ENCODE data around the gene KNCN.
A peak's percentile ranks its signal among the peaks of the same experiment; 100 is the strongest.

The KNCN gene

DNA sequence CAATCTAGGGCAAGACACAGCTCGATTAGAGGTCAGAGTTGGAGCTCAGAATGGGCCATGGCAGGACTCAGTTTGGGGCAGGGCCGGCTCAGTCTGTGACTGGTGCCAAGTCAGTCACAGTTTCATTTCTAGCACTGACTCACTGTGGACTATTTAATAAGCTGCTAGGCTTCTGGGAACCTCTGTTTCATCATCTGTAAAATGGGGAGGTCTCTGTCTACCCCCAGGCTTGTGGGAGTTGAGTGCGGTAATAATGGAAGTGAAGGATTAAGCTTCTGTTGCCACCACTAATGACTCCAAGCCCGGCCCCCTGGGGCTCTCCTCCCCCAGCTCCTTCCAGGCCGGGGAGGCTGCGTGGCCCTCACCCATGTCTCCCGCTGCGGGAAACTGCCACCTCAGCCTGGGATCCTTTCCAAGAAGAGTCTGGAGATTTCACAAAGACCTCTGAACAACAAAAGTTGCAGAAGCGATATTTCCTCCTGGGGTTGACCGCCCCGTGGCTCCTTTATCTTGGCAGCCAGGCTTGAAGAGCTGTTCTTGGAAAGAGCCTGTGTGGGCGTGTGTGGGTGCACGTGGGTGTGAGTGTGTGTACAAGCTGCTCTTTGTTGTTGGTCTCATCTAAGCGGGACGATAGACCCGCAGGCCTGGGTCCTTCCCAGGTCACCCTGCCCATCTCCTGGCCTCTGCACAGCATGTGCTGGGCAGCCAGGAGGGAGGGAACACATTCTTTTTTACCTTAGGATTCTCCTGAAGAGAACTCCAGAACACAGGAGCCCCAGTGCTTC lies 29.1 kb downstream of the KNCN start:
- no peak overlapping the region for H3K9ac ChIP-seq
- H3K4me3 ChIP-seq, result no peak overlapping the region
- no peak for TF ChIP-seq Cebpa-rat (IDR thresholded peaks at IDR 0.05)
- H3K9me3 ChIP-seq (replicated peaks in 1 of 11), result no peaks in the 10 kb centered on the region
- H3K4me1 ChIP-seq, result peaks cover 0 to 18% (median 7%) of the 10 kb centered on the region in 10 experiments; a peak in 9 of 20 replicates
- H3K4me2 ChIP-seq, result peak overlapping the region in 6 of 11 experiments; percentile 4 to 30 (median 12); a peak in 4 of 22 replicates
- peaks cover 0 to 13% (median 0%) of the 10 kb centered on the region in 11 experiments; a peak in 3 of 22 replicates for H4K20me1 ChIP-seq
- peaks cover 25 to 32% (median 29%) of the 10 kb centered on the region in 11 experiments for H3K27me3 ChIP-seq
- H3K27ac ChIP-seq, result no peak overlapping the region
- no peaks in the 10 kb centered on the region for H3K36me3 ChIP-seq

DNA sequence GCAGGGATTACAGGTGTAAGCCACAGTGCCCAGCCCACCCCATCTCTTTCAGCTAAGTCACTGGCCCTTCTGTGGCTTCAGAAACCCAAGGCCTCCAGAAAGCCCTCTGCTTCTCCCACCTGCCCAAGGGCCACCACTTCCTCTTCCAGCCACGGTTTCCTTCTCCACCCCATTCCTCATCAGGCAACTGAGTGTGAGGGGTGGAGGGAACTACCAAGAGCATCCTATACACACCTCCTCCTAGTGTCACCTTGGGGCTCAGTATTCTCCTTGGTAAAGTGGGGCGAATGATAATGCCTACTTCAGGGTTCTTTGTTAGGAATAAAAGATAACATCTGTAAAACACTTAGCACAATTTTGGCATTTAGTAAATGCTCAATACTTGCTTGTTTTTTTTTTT lies 30.0 kb downstream of the KNCN start:
- no peaks in the 10 kb centered on the region for H3K36me3 ChIP-seq
- H3K9ac ChIP-seq, result no peak overlapping the region
- no peak for TF ChIP-seq Cebpa-rat (IDR thresholded peaks at IDR 0.05)
- peaks cover 0 to 13% (median 0%) of the 10 kb centered on the region in 11 experiments; a peak in 2 of 22 replicates for H4K20me1 ChIP-seq
- H3K4me2 ChIP-seq, result 0 out of 22 replicates have a peak overlapping the region, but pooled peaks of 3 of the 11 experiments have one; percentile 1 to 12 (median 9)
- H3K4me3 ChIP-seq, result no peak overlapping the region
- H3K27ac ChIP-seq, result no peak overlapping the region
- no peaks in the 10 kb centered on the region for H3K9me3 ChIP-seq (replicated peaks in 1 of 11)
- H3K27me3 ChIP-seq, result peaks cover 15 to 27% (median 19%) of the 10 kb centered on the region in 11 experiments
- H3K4me1 ChIP-seq, result peaks cover 0 to 18% (median 7%) of the 10 kb centered on the region in 10 experiments; a peak in 9 of 20 replicates

DNA sequence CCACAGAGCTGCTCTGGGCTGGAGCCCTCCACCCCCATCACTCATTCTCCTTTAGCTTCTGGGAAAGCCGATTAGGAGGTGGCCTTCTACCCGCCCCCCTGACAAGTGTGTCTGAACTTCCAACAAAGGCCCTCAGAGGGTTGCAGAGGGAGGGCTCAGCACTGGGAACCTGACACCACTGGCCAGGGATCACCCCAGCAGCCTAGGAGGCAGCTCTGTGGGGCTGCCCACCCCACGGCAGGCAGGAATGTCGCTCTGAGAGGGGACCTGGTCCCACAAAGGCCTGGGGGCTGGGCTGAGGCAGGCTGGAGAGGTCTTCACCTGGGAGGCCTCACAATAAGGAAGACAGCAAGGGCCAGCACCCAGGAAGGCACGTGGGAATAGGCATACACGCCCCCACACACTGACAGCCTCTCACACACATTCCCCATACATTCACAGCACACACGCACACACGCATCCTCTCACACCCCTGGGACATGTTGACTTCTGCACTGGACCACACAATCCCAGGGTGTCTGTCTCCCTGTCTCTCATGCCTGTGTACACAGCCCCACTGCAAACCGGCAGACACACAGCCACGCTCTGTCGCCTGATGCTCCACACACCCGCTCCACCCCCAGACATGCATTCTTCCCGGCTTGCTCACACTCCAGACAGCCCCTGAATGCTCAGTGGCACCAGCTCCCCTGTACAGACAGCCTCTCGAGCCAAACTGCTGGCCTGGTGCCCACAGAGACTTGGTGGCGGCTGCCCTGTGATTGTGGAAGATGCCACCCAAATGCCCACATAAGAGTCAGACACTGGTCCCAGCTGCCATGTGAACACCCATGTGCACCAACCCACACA lies 31.2 kb downstream of the KNCN start:
- Histone ChIP-seq H3K36me3 (no peaks in the 10 kb centered on the region), H3K4me1 (peaks cover 0 to 18% (median 6%) of the 10 kb centered on the region in 10 experiments; a peak in 9 of 20 replicates), H3K4me2 (no peak overlapping the region), H3K27me3 (peaks cover 4 to 15% (median 8%) of the 10 kb centered on the region in 11 experiments; a peak in 21 of 22 replicates), H3K9me3 (replicated peaks in 1 of 11) (no peaks in the 10 kb centered on the region), H3K9ac (no peak overlapping the region), H3K27ac (no peak overlapping the region), H4K20me1 (peaks cover 0 to 11% (median 0%) of the 10 kb centered on the region in 11 experiments; a peak in 1 of 22 replicates), H3K4me3 (no peak overlapping the region)
- TF ChIP-seq Cebpa-rat (IDR thresholded peaks at IDR 0.05), result no peak

DNA sequence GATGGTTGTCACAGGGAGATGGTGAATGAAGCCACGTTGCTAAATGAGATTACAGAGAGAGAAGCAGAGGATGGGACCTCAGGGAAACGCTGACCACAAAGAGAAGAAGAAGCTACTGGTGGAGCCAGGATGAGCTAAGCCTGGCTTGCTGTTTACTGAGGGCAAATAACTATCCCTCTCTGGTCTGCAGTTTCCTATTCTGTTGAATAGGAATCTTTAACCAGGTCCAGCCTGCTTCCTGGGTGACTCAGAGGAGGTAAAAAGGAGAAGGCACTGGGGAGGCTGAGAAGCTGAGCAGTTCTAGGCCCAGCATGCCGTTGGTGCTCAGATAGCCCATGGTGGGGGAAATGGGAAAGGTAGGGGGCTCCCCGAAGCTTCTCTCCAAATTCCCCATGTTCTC lies 32.2 kb downstream of the KNCN start:
- H3K4me3 ChIP-seq, result no peak overlapping the region
- H3K27me3 ChIP-seq, result peaks cover 0 to 5% (median 0%) of the 10 kb centered on the region in 11 experiments; a peak in 4 of 22 replicates
- H4K20me1 ChIP-seq, result peaks cover 0 to 6% (median 0%) of the 10 kb centered on the region in 11 experiments; a peak in 1 of 22 replicates
- TF ChIP-seq Cebpa-rat (IDR thresholded peaks at IDR 0.05), result no peak
- no peaks in the 10 kb centered on the region for H3K9me3 ChIP-seq (replicated peaks in 1 of 11)
- H3K9ac ChIP-seq, result no peak overlapping the region
- peaks cover 0 to 18% (median 6%) of the 10 kb centered on the region in 10 experiments; a peak in 9 of 20 replicates for H3K4me1 ChIP-seq
- H3K27ac ChIP-seq, result no peak overlapping the region
- H3K36me3 ChIP-seq, result no peaks in the 10 kb centered on the region
- H3K4me2 ChIP-seq, result no peak overlapping the region

DNA sequence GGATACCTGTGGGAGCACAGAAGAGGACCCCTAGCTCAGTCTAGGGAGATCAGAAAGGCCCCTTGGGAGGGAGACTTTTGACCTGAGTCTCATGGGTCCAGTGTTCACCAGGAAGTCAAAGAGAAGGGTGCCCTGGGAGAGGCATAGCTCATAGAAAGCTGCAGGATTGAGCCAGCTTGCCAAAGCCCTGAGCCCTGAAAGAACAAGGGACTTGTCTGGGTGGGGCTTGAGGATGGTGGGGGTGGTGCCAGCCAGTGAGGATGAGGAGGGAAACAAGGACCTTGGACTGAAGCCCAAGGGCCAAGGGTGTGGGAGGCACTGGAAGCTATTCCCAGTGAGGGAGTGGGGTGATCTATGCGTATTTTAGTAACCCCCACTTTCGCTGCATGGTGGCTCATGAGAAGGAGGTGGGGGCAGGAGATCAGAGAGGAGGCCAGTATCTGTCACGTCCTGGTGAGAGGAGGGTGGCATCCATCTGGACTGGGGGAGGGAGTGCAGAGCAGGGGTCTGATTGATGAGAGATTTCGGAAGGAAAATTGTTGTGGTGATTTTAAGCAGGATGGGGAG lies 33.4 kb downstream of the KNCN start:
- no peaks in the 10 kb centered on the region for H3K9me3 ChIP-seq (replicated peaks in 1 of 11)
- no peak overlapping the region for H3K9ac ChIP-seq
- H3K4me1 ChIP-seq, result peaks cover 0 to 17% (median 6%) of the 10 kb centered on the region in 10 experiments; a peak in 9 of 20 replicates
- peaks cover 0 to 5% (median 0%) of the 10 kb centered on the region in 11 experiments; a peak in 3 of 22 replicates for H3K27me3 ChIP-seq
- TF ChIP-seq Cebpa-rat (IDR thresholded peaks at IDR 0.05), result no peak
- no peak overlapping the region for H3K27ac ChIP-seq
- no peak overlapping the region for H3K4me3 ChIP-seq
- no peaks in the 10 kb centered on the region for H3K36me3 ChIP-seq
- peaks cover 0 to 6% (median 0%) of the 10 kb centered on the region in 11 experiments; a peak in 1 of 22 replicates for H4K20me1 ChIP-seq
- H3K4me2 ChIP-seq, result no peak overlapping the region

DNA sequence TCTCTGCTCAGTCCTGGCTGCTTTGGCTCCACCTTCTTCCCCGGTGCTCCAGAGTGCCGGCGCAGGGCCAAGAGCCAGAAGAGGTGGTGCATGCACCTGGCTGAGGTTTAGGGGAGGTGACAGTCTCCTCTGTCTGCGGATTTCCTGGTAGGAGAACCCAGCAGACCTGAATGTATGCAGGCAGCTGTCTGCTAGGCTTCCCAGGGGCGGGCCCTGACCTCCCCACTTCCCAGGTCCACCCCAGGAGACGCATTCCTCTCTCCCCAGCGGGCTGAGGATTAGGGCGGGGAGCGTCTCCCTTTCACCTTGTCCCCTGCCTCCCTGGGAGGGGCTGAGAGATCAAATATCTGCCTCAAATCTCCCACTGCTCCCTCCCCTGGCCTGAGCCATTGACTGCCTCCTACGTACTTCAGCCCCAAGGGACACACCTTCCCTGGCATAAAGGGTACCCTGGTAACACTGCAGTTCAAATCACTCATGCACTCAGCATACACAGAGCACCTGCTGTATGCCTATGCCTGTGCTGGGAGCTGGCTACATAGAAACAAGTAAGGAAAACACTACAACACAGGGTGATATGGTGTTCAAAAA lies 34.3 kb downstream of the KNCN start:
- H3K27me3 ChIP-seq, result peaks cover 0 to 5% (median 0%) of the 10 kb centered on the region in 11 experiments; a peak in 3 of 22 replicates
- no peak overlapping the region for H3K4me3 ChIP-seq
- no peaks in the 10 kb centered on the region for H3K36me3 ChIP-seq
- no peaks in the 10 kb centered on the region for H3K9me3 ChIP-seq (replicated peaks in 1 of 11)
- H3K4me1 ChIP-seq, result peaks cover 0 to 8% (median 2%) of the 10 kb centered on the region in 10 experiments; a peak in 6 of 20 replicates
- H3K4me2 ChIP-seq, result no peak overlapping the region
- TF ChIP-seq Cebpa-rat (IDR thresholded peaks at IDR 0.05), result no peak
- H4K20me1 ChIP-seq, result peaks cover 0 to 6% (median 0%) of the 10 kb centered on the region in 11 experiments; a peak in 2 of 22 replicates
- H3K27ac ChIP-seq, result no peak overlapping the region
- no peak overlapping the region; a peak in 1 of 22 replicates for H3K9ac ChIP-seq

DNA sequence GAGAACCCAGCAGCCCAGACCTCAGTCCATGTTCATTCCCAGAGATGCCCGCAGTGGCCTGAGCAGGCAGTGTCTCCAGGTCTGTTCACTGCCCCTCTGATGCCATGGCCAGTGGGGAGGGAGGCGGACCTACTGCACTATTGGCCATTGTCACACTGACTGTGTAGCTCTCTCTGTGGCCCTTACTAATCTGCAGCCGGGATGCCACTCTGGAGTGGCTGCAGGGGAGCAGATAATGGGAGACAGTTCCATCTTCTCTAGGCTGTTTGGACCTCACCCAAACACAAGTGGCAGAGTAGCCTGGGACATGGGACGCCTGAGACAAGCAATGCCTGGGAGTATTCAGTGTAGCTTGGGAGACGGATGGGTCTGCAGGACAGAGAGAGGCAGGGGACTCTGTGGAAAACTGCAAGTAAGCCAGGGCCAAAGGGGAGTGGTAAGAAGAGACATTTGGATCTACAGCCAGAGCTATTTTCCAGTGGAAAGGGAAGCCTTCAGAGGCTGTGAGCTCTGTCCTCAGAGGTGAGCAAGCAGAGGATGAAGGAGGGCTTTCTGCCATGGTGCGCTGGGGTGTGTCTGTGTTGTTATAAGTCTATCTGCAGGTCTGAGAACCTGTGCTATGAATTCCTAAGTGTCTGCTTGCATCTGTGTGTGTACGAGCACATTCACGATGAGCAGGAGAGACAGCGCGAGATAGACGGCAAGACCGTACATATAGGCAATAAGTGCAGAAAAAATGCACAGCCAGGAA lies 35.1 kb downstream of the KNCN start:
- Histone ChIP-seq H3K4me3 (no peak overlapping the region), H3K4me1 (peaks cover 0 to 4% (median 1%) of the 10 kb centered on the region in 10 experiments; a peak in 6 of 20 replicates), H3K4me2 (no peak overlapping the region), H3K9ac (no peak overlapping the region; a peak in 1 of 22 replicates), H3K27ac (no peak overlapping the region), H3K36me3 (no peaks in the 10 kb centered on the region), H3K9me3 (replicated peaks in 1 of 11) (no peaks in the 10 kb centered on the region), H3K27me3 (peaks cover 0 to 5% (median 0%) of the 10 kb centered on the region in 11 experiments; a peak in 3 of 22 replicates), H4K20me1 (peaks cover 0 to 8% (median 0%) of the 10 kb centered on the region in 11 experiments; a peak in 2 of 22 replicates)
- TF ChIP-seq Cebpa-rat (IDR thresholded peaks at IDR 0.05), result no peak

DNA sequence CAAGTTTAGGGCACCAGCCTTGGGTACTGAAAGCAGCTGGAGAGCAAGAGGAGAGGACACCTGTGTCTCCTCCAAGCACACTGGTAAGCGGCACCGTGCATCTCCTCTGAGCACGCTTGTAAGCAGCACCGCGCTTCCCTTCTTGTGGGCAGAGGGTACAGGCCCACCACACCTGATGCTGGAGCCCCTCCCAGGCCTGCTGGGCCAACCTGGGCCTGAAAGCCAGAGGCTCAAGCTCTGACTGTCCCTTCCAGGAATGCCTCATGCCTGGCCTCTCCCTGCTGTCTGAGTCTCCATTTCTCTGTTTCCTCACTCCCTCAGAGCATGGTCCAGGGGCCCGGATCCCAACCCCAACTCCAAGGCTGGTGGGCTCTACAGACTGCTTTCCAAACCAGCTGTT lies 35.9 kb downstream of the KNCN start:
- no peak for TF ChIP-seq Cebpa-rat (IDR thresholded peaks at IDR 0.05)
- H3K27me3 ChIP-seq, result peaks cover 0 to 5% (median 0%) of the 10 kb centered on the region in 11 experiments; a peak in 3 of 22 replicates
- H3K27ac ChIP-seq, result no peak overlapping the region

More for the DNA sequence above, 35.9 kb downstream of the KNCN start:
- Histone ChIP-seq H3K9ac (no peak overlapping the region), H3K36me3 (no peaks in the 10 kb centered on the region), H3K4me1 (no peaks in the 10 kb centered on the region), H3K4me3 (no peak overlapping the region), H3K9me3 (replicated peaks in 1 of 11) (no peaks in the 10 kb centered on the region), H4K20me1 (peaks cover 0 to 8% (median 0%) of the 10 kb centered on the region in 11 experiments; a peak in 2 of 22 replicates), H3K4me2 (no peak overlapping the region)
